Testis (tissue), 3 donors: Measurements from ENCODE around the gene MED16. TPM values are rescaled to one million over a fixed set of nuclear protein-coding genes. Genes with fewer than 3 reads are reported as not detected.

Experiments used
- DNase-seq: peaks from one replicate; pipeline ENCODE4 v3.0.0-alpha.2; 2019
- H3K27ac ChIP-seq, 2 donors: fragments of 200-600 bp; sonication (generic); one replicate each; pipeline ENCODE4 v1.5.1; 2019
- H3K27me3 ChIP-seq: fragments of 200-600 bp; sonication (generic); one replicate; pipeline ENCODE4 v1.5.1; 2019
- H3K36me3 ChIP-seq: fragments of 200-600 bp; sonication (generic); one replicate; pipeline ENCODE4 v1.5.1; 2017; ENCODE audit warnings: low read depth; ENCODE audit errors: missing control alignments
- H3K4me1 ChIP-seq: fragments of 200-600 bp; sonication (generic); one replicate; pipeline ENCODE4 v1.5.1; 2019
- H3K4me3 ChIP-seq, 2 donors: fragments of 200-600 bp; sonication (generic); one replicate each; pipeline ENCODE4 v1.5.1; 2017 to 2019
- H3K9me3 ChIP-seq: fragments of 200-600 bp; sonication (generic); one replicate; pipeline ENCODE4 v1.5.1; 2017
- CTCF ChIP-seq, 3 experiments: fragments of 450-650 bp in 2 of 3; fragments of 200-600 bp in 1 of 3; sonication (generic) in 1 of 3; IDR thresholded peaks; one replicate each; pipeline ENCODE4 v1.5.1; 2016 to 2019; ENCODE audit warnings: antibody characterized with exemption in 3 of 3, mild to moderate bottlenecking in 2 of 3, moderate library complexity in 1 of 3
- POLR2A ChIP-seq: fragments of 450-650 bp; IDR thresholded peaks from one replicate; pipeline ENCODE4 v1.6.1; 2017; ENCODE audit warnings: antibody characterized with exemption, mild to moderate bottlenecking, moderate library complexity
- WGBS, 2 donors: methylation state at CpG; one replicate each; pipeline ENCODE4 v1.1.5; 2018; 5-methylcytosine and 5-hydroxymethylcytosine counted together
- intact Hi-C: fragments of 100-400 bp; cut with DNase I; formaldehyde crosslinking; loops from one replicate; pipeline ENCODE4 v1.15.1; 2023; ENCODE audit warnings: low total_unique reads
- polyA plus RNA-seq: library from polyadenylated mRNA; stranded (reverse); fragments of 350-450 nt; fragmentation: Illumina TruSeq; extraction: RNeasy Lipid Tissue Mini Kit (QIAGEN cat#74804); gene quantifications from one replicate; pipeline ENCODE4 v1.2.3, GENCODE V29; 2014; ENCODE audit warnings: low read depth, low replicate concordance; ENCODE audit not compliant: insufficient read depth
- total RNA-seq, 2 donors: library from RNA; depleted of rRNA; stranded (reverse); fragments of >200 nt; gene quantifications; one replicate each; pipeline ENCODE4 v1.2.3, GENCODE V29; 2016

MED16 gene
- total and polyA plus RNA-seq, 3 donors from 2014 or later: 50.7 to 124 (median 94.7) TPM

- H3K36me3 ChIP-seq: no peaks in the 10 kb centered on the region
- H3K9me3 ChIP-seq: no peaks in the 10 kb centered on the region
- intact Hi-C loops: no loop called here
- no peak overlapping the region for H3K4me3 ChIP-seq
- no peak for DNase-seq
- TF ChIP-seq POLR2A: no peak
- no peak for TF ChIP-seq CTCF (IDR thresholded peaks at IDR 0.05)
- H3K27me3 ChIP-seq: no peaks in the 10 kb centered on the region
- peaks cover 4% of the 10 kb centered on the region for H3K4me1 ChIP-seq
- WGBS, 2 donors: 89 to 94% methylated on average over 18 of the region's 18 CpGs
- H3K27ac ChIP-seq: no peak overlapping the region
Observed at GRCh38 chr19:890831-891230, 2.2 kb downstream of the MED16 start.

- intact Hi-C loops: no loop called here
- Histone ChIP-seq H3K4me3 (no peak overlapping the region), H3K4me1 (peaks cover 4% of the 10 kb centered on the region), H3K27me3 (no peaks in the 10 kb centered on the region), H3K27ac (no peak overlapping the region), H3K9me3 (no peaks in the 10 kb centered on the region), H3K36me3 (no peaks in the 10 kb centered on the region)
- no peak for DNase-seq
- 94% methylated on average over 11 to 19 of the region's 26 CpGs for WGBS, 2 donors
- no peak for TF ChIP-seq POLR2A
- TF ChIP-seq CTCF (IDR thresholded peaks at IDR 0.05): no peak
Observed at GRCh38 chr19:889662-890295, 3.2 kb downstream of the MED16 start.

- Histone ChIP-seq H3K9me3 (no peaks in the 10 kb centered on the region), H3K4me3 (no peak overlapping the region), H3K27ac (no peak overlapping the region), H3K36me3 (no peaks in the 10 kb centered on the region), H3K4me1 (peaks cover 4% of the 10 kb centered on the region), H3K27me3 (no peaks in the 10 kb centered on the region)
- WGBS, 2 donors: 92 to 94% methylated on average over 30 of the region's 30 CpGs
- intact Hi-C loops: no loop called here
- DNase-seq: no peak
- TF ChIP-seq POLR2A (no peak), CTCF (IDR thresholded peaks at IDR 0.05) (no peak)
Observed at GRCh38 chr19:888581-889385, 4.2 kb downstream of the MED16 start.

- no peaks in the 10 kb centered on the region for H3K9me3 ChIP-seq
- no peak overlapping the region for H3K27ac ChIP-seq
- peaks cover 4% of the 10 kb centered on the region for H3K4me1 ChIP-seq
- intact Hi-C loops: no loop called here
- H3K27me3 ChIP-seq: no peaks in the 10 kb centered on the region
- TF ChIP-seq CTCF (IDR thresholded peaks at IDR 0.05) (no peak), POLR2A (no peak)
- WGBS, 2 donors: 94 to 95% methylated on average over 10 of the region's 10 CpGs
- H3K36me3 ChIP-seq: no peaks in the 10 kb centered on the region
- DNase-seq: no peak
- H3K4me3 ChIP-seq: no peak overlapping the region
Observed at GRCh38 chr19:887599-887998, 5.4 kb downstream of the MED16 start.
